ENCODE results near the gene CCDC157.

The CCDC157 gene

DNA sequence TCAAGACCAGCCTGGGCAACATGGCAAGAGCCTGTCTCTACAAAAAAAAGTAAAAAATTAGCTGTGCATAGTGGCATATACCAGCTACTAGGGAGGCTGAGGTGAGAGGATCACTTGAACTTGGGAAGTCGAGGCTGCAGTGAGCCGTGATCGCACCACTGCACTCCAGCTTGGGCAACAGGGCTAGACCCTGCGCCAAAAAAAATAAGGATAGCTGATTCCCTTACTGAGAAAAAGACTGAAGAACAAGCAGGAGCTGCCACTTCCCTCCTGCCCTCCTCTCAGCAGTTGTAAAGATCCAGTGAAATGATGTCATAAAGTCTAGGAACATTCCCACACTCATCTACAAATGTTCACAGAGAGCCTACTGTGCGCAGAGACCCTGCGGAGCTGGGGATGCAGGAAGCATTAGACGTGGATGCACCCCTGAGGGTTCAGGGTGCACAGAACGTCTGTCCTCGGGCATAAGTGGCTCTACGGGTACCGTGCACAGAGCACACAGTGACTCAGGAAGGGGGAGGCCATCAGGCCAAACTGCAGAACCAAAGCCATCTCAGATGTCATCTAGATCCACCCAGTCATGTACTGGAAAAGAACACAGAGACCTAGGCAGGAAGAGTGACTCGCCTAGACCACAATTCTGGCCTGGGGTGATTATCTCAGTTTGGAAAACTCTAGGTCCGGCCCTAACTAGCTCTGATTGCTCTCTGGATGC is 51.7 kb downstream of the CCDC157 start:
- Histone ChIP-seq H2BK120ac (ENCODE audit: low read depth, low read length) (no peak overlapping the region), H3K9me3 (ENCODE audit: control insufficient read depth, low read length) (no peaks in the 10 kb centered on the region), H2BK12ac (ENCODE audit: low read length in 2 of 2) (no peak overlapping the region), H3K27ac (ENCODE audit: low read length, poor library complexity, severe bottlenecking) (no peak overlapping the region), H2BK15ac (ENCODE audit: low read depth, poor library complexity, severe bottlenecking) (no peak overlapping the region), H3K23ac (ENCODE audit: low read length in 2 of 2) (no peak overlapping the region), H3K4me1 (ENCODE audit: control insufficient read depth, insufficient read depth, low read depth, low read length) (peaks cover 2% of the 10 kb centered on the region), H3K36me3 (ENCODE audit: control insufficient read depth in 1 of 2, insufficient read depth in 2 of 2, low read depth in 1 of 2, low read length in 2 of 2) (peaks cover 54 to 59% of the 10 kb centered on the region in 2 experiments), H3K4me3 (ENCODE audit: insufficient read depth in 1 of 2, low read depth in 1 of 2, low read length in 2 of 2) (no peak overlapping the region), H4K8ac (ENCODE audit: low read length) (no peak overlapping the region), H3K79me1 (replicated peaks; ENCODE audit: low read length, poor library complexity, severe bottlenecking) (peaks cover 14% of the 10 kb centered on the region), H2AK5ac (ENCODE audit: low read length, severe bottlenecking) (no peak overlapping the region), H2AFZ (ENCODE audit: low read depth, low read length) (no peak overlapping the region), H3K18ac (ENCODE audit: low read depth in 1 of 2, low read length in 2 of 2) (no peak overlapping the region), H3K27me3 (ENCODE audit: control insufficient read depth in 1 of 2, insufficient read depth in 1 of 2, low read length in 2 of 2) (no peaks in the 10 kb centered on the region), H3K4me2 (ENCODE audit: low read length, poor library complexity, severe bottlenecking) (no peak overlapping the region), H3K14ac (ENCODE audit: low read length in 2 of 2) (no peak overlapping the region), H3K4ac (ENCODE audit: low read depth in 1 of 2, low read length in 2 of 2) (no peak overlapping the region), H3K9ac (ENCODE audit: low read length) (peak overlapping the region; percentile 33), H2BK5ac (ENCODE audit: low read depth, low read length, poor library complexity, severe bottlenecking) (no peak overlapping the region), H4K91ac (ENCODE audit: low read length) (no peak overlapping the region)
- WGBS: 63% methylated on average over 13 of the region's 13 CpGs
- peak; percentile 67 for DNase-seq

DNA sequence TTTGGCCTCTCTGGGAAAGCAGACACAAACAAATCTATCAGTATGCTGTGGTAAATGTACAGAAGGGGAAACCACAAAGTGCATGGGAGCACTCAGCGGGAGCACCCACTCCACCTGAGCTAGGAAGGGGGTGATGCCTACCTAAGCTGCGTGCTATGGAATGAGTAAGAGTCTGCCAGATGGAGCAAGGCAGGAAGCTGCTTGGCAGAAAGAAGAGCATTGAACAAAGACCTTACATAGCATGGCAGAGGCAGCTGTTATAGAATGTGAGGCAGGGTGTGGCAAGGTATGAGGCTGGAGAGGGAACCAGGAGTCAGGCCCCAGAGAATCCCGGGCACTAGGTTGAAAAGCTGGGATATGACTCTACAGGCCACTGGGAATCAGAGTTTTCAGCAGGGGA is 55.0 kb downstream of the CCDC157 start:
- WGBS: 96% methylated on average over 3 of the region's 3 CpGs
- no peak overlapping the region for H2BK5ac ChIP-seq (ENCODE audit: low read depth, low read length, poor library complexity, severe bottlenecking)
- H2BK15ac ChIP-seq (ENCODE audit: low read depth, poor library complexity, severe bottlenecking): no peak overlapping the region
- no peak overlapping the region for H3K23ac ChIP-seq (ENCODE audit: low read length in 2 of 2)
- H3K9me3 ChIP-seq (ENCODE audit: control insufficient read depth, low read length): no peaks in the 10 kb centered on the region
- H3K4me2 ChIP-seq (ENCODE audit: low read length, poor library complexity, severe bottlenecking): no peak overlapping the region
- H3K27ac ChIP-seq (ENCODE audit: low read length, poor library complexity, severe bottlenecking): no peak overlapping the region
- no peak overlapping the region for H3K4me3 ChIP-seq (ENCODE audit: insufficient read depth in 1 of 2, low read depth in 1 of 2, low read length in 2 of 2)
- no peak overlapping the region for H3K14ac ChIP-seq (ENCODE audit: low read length in 2 of 2)
- no peak overlapping the region for H4K8ac ChIP-seq (ENCODE audit: low read length)
- H3K9ac ChIP-seq (ENCODE audit: low read length): no peak overlapping the region
- no peak overlapping the region for H3K4ac ChIP-seq (ENCODE audit: low read depth in 1 of 2, low read length in 2 of 2)
- H2BK120ac ChIP-seq (ENCODE audit: low read depth, low read length): no peak overlapping the region
- no peak overlapping the region for H3K18ac ChIP-seq (ENCODE audit: low read depth in 1 of 2, low read length in 2 of 2)
- no peak overlapping the region for H2AFZ ChIP-seq (ENCODE audit: low read depth, low read length)
- peaks cover 70 to 72% of the 10 kb centered on the region in 2 experiments for H3K36me3 ChIP-seq (ENCODE audit: control insufficient read depth in 1 of 2, insufficient read depth in 2 of 2, low read depth in 1 of 2, low read length in 2 of 2)
- peaks cover 7% of the 10 kb centered on the region for H3K4me1 ChIP-seq (ENCODE audit: control insufficient read depth, insufficient read depth, low read depth, low read length)
- no peak for DNase-seq
- H4K91ac ChIP-seq (ENCODE audit: low read length): no peak overlapping the region
- H2BK12ac ChIP-seq (ENCODE audit: low read length in 2 of 2): no peak overlapping the region
- H2AK5ac ChIP-seq (ENCODE audit: low read length, severe bottlenecking): no peak overlapping the region
- H3K79me1 ChIP-seq (replicated peaks; ENCODE audit: low read length, poor library complexity, severe bottlenecking): peaks cover 8% of the 10 kb centered on the region
- no peaks in the 10 kb centered on the region for H3K27me3 ChIP-seq (ENCODE audit: control insufficient read depth in 1 of 2, insufficient read depth in 1 of 2, low read length in 2 of 2)

DNA sequence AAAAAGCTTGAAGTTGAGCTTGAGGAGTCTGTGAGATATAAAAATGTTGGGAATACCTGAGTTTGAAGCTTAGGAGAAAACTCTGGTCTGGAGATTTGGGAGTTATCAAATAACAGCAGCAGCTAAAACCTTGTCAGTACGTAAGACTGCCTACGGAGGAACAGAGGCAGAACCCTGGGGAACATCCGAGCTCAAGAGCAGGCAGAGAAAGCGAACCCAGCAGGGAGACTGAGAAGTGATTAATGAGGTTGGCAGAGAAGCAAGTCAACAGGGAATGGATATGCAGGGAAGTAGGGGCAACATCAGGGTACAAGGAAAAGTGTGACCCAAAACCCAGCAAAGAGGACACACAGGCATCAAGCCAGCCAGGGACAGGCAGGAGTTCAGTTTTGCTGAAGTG is 56.2 kb downstream of the CCDC157 start:
- Histone ChIP-seq H3K4ac (ENCODE audit: low read depth in 1 of 2, low read length in 2 of 2) (no peak overlapping the region), H3K4me3 (ENCODE audit: insufficient read depth in 1 of 2, low read depth in 1 of 2, low read length in 2 of 2) (no peak overlapping the region), H3K14ac (ENCODE audit: low read length in 2 of 2) (no peak overlapping the region), H2BK15ac (ENCODE audit: low read depth, poor library complexity, severe bottlenecking) (no peak overlapping the region), H2BK120ac (ENCODE audit: low read depth, low read length) (no peak overlapping the region), H3K9me3 (ENCODE audit: control insufficient read depth, low read length) (no peaks in the 10 kb centered on the region), H3K27ac (ENCODE audit: low read length, poor library complexity, severe bottlenecking) (no peak overlapping the region), H3K4me1 (ENCODE audit: control insufficient read depth, insufficient read depth, low read depth, low read length) (peaks cover 9% of the 10 kb centered on the region), H2BK12ac (ENCODE audit: low read length in 2 of 2) (no peak overlapping the region), H2AK5ac (ENCODE audit: low read length, severe bottlenecking) (no peak overlapping the region), H2BK5ac (ENCODE audit: low read depth, low read length, poor library complexity, severe bottlenecking) (no peak overlapping the region), H3K9ac (ENCODE audit: low read length) (no peak overlapping the region), H3K27me3 (ENCODE audit: control insufficient read depth in 1 of 2, insufficient read depth in 1 of 2, low read length in 2 of 2) (no peaks in the 10 kb centered on the region), H3K18ac (ENCODE audit: low read depth in 1 of 2, low read length in 2 of 2) (no peak overlapping the region), H4K91ac (ENCODE audit: low read length) (no peak overlapping the region), H2AFZ (ENCODE audit: low read depth, low read length) (no peak overlapping the region), H3K36me3 (ENCODE audit: control insufficient read depth in 1 of 2, insufficient read depth in 2 of 2, low read depth in 1 of 2, low read length in 2 of 2) (peaks cover 69 to 72% of the 10 kb centered on the region in 2 experiments), H4K8ac (ENCODE audit: low read length) (no peak overlapping the region), H3K79me1 (replicated peaks; ENCODE audit: low read length, poor library complexity, severe bottlenecking) (peaks cover 9% of the 10 kb centered on the region), H3K23ac (ENCODE audit: low read length in 2 of 2) (no peak overlapping the region), H3K4me2 (ENCODE audit: low read length, poor library complexity, severe bottlenecking) (no peak overlapping the region)
- no peak for DNase-seq
- WGBS: 87% methylated on average over 4 of the region's 4 CpGs

DNA sequence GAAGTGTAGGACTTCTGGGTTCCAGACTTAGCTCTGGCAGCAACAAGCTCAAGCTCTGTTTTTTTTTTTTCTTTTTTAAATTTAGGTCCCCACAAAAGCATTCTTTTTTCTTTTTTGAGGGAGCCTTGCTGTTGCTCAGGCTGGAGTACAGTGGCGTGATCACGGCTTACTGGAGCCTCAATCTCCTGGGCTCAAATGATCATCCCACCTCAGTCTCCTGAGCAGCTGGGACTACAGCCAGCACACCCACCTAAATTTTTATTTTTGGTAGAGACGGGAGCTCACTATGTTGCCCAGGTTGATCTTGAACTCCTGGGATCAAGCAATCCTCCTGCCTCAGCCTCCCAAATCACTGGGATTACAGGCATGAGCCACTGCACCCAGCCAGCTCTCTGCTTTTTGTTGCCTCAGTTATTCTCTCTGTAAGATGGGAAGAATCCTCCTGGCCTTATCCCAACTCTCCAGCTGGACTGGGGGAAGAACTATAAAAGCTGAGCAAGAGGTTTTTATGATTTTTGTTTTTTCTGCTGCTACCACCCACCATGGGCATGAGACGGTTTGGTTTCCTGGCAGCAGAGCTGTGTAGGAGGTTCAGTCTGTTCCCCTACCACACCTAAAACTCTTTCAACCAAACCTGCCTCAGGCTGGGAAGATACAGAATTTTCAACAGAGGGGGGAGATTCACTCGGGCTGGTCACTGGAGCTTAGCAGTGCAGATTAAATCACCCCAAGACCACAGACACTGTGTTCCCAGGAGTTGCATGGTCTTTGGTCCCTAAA is 57.1 kb downstream of the CCDC157 start:
- Histone ChIP-seq H3K9ac (ENCODE audit: low read length) (no peak overlapping the region), H3K79me1 (replicated peaks; ENCODE audit: low read length, poor library complexity, severe bottlenecking) (peaks cover 9% of the 10 kb centered on the region), H3K14ac (ENCODE audit: low read length in 2 of 2) (no peak overlapping the region), H4K91ac (ENCODE audit: low read length) (no peak overlapping the region), H3K36me3 (ENCODE audit: control insufficient read depth in 1 of 2, insufficient read depth in 2 of 2, low read depth in 1 of 2, low read length in 2 of 2) (peaks cover 67 to 74% of the 10 kb centered on the region in 2 experiments), H3K9me3 (ENCODE audit: control insufficient read depth, low read length) (no peaks in the 10 kb centered on the region), H2AK5ac (ENCODE audit: low read length, severe bottlenecking) (no peak overlapping the region), H2BK120ac (ENCODE audit: low read depth, low read length) (no peak overlapping the region), H3K4me3 (ENCODE audit: insufficient read depth in 1 of 2, low read depth in 1 of 2, low read length in 2 of 2) (no peak overlapping the region), H2AFZ (ENCODE audit: low read depth, low read length) (no peak overlapping the region), H2BK15ac (ENCODE audit: low read depth, poor library complexity, severe bottlenecking) (no peak overlapping the region), H2BK5ac (ENCODE audit: low read depth, low read length, poor library complexity, severe bottlenecking) (no peak overlapping the region), H3K4me1 (ENCODE audit: control insufficient read depth, insufficient read depth, low read depth, low read length) (peaks cover 7% of the 10 kb centered on the region), H3K23ac (ENCODE audit: low read length in 2 of 2) (no peak overlapping the region), H2BK12ac (ENCODE audit: low read length in 2 of 2) (no peak overlapping the region), H3K27ac (ENCODE audit: low read length, poor library complexity, severe bottlenecking) (no peak overlapping the region), H4K8ac (ENCODE audit: low read length) (no peak overlapping the region), H3K4ac (ENCODE audit: low read depth in 1 of 2, low read length in 2 of 2) (no peak overlapping the region), H3K18ac (ENCODE audit: low read depth in 1 of 2, low read length in 2 of 2) (no peak overlapping the region), H3K27me3 (ENCODE audit: control insufficient read depth in 1 of 2, insufficient read depth in 1 of 2, low read length in 2 of 2) (no peaks in the 10 kb centered on the region), H3K4me2 (ENCODE audit: low read length, poor library complexity, severe bottlenecking) (no peak overlapping the region)
- 95% methylated on average over 5 of the region's 5 CpGs for WGBS
- no peak for DNase-seq
